Esophagus squamous epithelium (tissue), 4 donors: ENCODE measurements around the gene SNX19.

Source experiments
- CTCF ChIP-seq, 6 experiments: fragments of 450-650 bp in 4 of 6; fragments of 200-600 bp in 2 of 6; sonication (generic) in 2 of 6; IDR thresholded peaks; one replicate each; pipeline ENCODE4 v1.5.1; 2016 to 2019; ENCODE audit warnings: antibody characterized with exemption in 6 of 6, mild to moderate bottlenecking in 4 of 6, moderate library complexity in 4 of 6
- POLR2A ChIP-seq, 4 donors: fragments of 450-650 bp; IDR thresholded peaks; one replicate each; pipeline ENCODE4 v1.6.1; 2017; ENCODE audit warnings: antibody characterized with exemption in 4 of 4, mild to moderate bottlenecking in 4 of 4, moderate library complexity in 3 of 4

GRCh38 chr11:130894322-130895025 lies 21.8 kb downstream of the SNX19 start:
- TF ChIP-seq CTCF (IDR thresholded peaks at IDR 0.05) (peak; percentile 67 to 89 (median 85)), POLR2A (IDR thresholded peaks at IDR 0.05) (no peak)
